Measurements from ENCODE around the gene MLLT3.

- TF ChIP-seq CTCF (IDR thresholded peaks at IDR 0.05) (no peak), POLR2A (IDR thresholded peaks at IDR 0.05) (no peak)
Observed at GRCh38 chr9:20646656-20647055, 24.4 kb upstream of the MLLT3 start.

Data from body of pancreas (tissue), 4 donors.